GM12864 (cell line): Measurements from ENCODE around the gene SMARCA2.

ENCODE experiments used
- DNase-seq: peaks from one replicate; pipeline ENCODE4 v3.0.0-alpha.2; 2011; ENCODE audit warnings: low read depth
- H3K4me3 ChIP-seq: 2 replicates; pipeline ENCODE4 v1.5.1; 2011; ENCODE audit warnings: mild to moderate bottlenecking, low read depth, low read length, control low read depth
- CTCF ChIP-seq: IDR thresholded peaks from 2 replicates; pipeline ENCODE4 v1.5.1; 2011; ENCODE audit warnings: low read depth, mild to moderate bottlenecking, moderate library complexity, low read length, control low read depth, inconsistent platforms; ENCODE audit errors: missing control alignments

The SMARCA2 gene

GRCh38 chr9:2196757-2197156 lies 181.6 kb downstream of the SMARCA2 start:
- TF ChIP-seq CTCF: no peak
- no peak overlapping the region for H3K4me3 ChIP-seq
- DNase-seq: no peak

- no peak for DNase-seq
- TF ChIP-seq CTCF: no peak
- no peak overlapping the region for H3K4me3 ChIP-seq
Measured at GRCh38 chr9:2198956-2199635, 183.9 kb downstream of the SMARCA2 start.

- no peak overlapping the region for H3K4me3 ChIP-seq
- TF ChIP-seq CTCF: peak; percentile 17
Measured at GRCh38 chr9:2199999-2200796, 185.1 kb downstream of the SMARCA2 start.

GRCh38 chr9:2208465-2208864 lies 193.3 kb downstream of the SMARCA2 start:
- DNase-seq: no peak
- no peak overlapping the region for H3K4me3 ChIP-seq
- no peak for TF ChIP-seq CTCF

More at GRCh38 chr9:2199999-2200796, 185.1 kb downstream of the SMARCA2 start:
- DNase-seq: no peak

GRCh38 chr9:2208991-2209390 lies 193.8 kb downstream of the SMARCA2 start:
- no peak overlapping the region for H3K4me3 ChIP-seq
- TF ChIP-seq CTCF: no peak
- no peak for DNase-seq

GRCh38 chr9:2209400-2209799 lies 194.3 kb downstream of the SMARCA2 start:
- no peak for DNase-seq
- H3K4me3 ChIP-seq: no peak overlapping the region
- TF ChIP-seq CTCF: no peak
